HG02970 (cell line): Measurements from ENCODE around the gene CHST11.

Experiments
- ATAC-seq: cut with Tn5 transposase; IDR thresholded peaks from one replicate; pipeline ENCODE4 v1.9.1; 2021; ENCODE audit warnings: mild to moderate bottlenecking, moderate library complexity, moderate number of reproducible peaks; ENCODE audit not compliant: unreplicated experiment, low FRiP score

CHST11 gene

GRCh38 chr12:104657726-104658484, 201.2 kb downstream of the CHST11 start:
- no peak for ATAC-seq

- no peak for ATAC-seq
Measured at GRCh38 chr12:104659058-104659457, 202.3 kb downstream of the CHST11 start.

GRCh38 chr12:104662203-104662602, 205.5 kb downstream of the CHST11 start:
- no peak for ATAC-seq

- no peak for ATAC-seq
Measured at GRCh38 chr12:104662908-104663307, 206.2 kb downstream of the CHST11 start.

- no peak for ATAC-seq
Measured at GRCh38 chr12:104664351-104664750, 207.6 kb downstream of the CHST11 start.

GRCh38 chr12:104665296-104665695, 208.5 kb downstream of the CHST11 start:
- ATAC-seq, result no peak

- no peak for ATAC-seq
Measured at GRCh38 chr12:104667139-104667538, 210.4 kb downstream of the CHST11 start.

GRCh38 chr12:104668274-104668718, 211.5 kb downstream of the CHST11 start:
- no peak for ATAC-seq

- no peak for ATAC-seq
Measured at GRCh38 chr12:104669089-104669721, 212.5 kb downstream of the CHST11 start.

GRCh38 chr12:104669851-104670337, 213.1 kb downstream of the CHST11 start:
- no peak for ATAC-seq

GRCh38 chr12:104670439-104671408, 214.0 kb downstream of the CHST11 start:
- ATAC-seq, result no peak

- ATAC-seq, result peak; percentile 72
Measured at GRCh38 chr12:104671409-104672095, 214.8 kb downstream of the CHST11 start.

- ATAC-seq, result no peak
Measured at GRCh38 chr12:104672096-104672445, 215.3 kb downstream of the CHST11 start.

GRCh38 chr12:104672501-104673265, 215.9 kb downstream of the CHST11 start:
- ATAC-seq, result no peak

- ATAC-seq, result no peak
Measured at GRCh38 chr12:104673294-104673693, 216.5 kb downstream of the CHST11 start.

GRCh38 chr12:104673696-104674482, 217.1 kb downstream of the CHST11 start:
- ATAC-seq, result no peak

GRCh38 chr12:104676636-104677035, 219.9 kb downstream of the CHST11 start:
- no peak for ATAC-seq

- ATAC-seq, result no peak
Measured at GRCh38 chr12:104677441-104678089, 220.8 kb downstream of the CHST11 start.
